Measurements from ENCODE around the gene UBE2G1. TPM values are rescaled to one million over a fixed set of nuclear protein-coding genes. Genes with fewer than 3 reads are reported as not detected.

UBE2G1 gene
- total RNA-seq, 1 experiment from 2014 or later, result 56.8 TPM

DNA sequence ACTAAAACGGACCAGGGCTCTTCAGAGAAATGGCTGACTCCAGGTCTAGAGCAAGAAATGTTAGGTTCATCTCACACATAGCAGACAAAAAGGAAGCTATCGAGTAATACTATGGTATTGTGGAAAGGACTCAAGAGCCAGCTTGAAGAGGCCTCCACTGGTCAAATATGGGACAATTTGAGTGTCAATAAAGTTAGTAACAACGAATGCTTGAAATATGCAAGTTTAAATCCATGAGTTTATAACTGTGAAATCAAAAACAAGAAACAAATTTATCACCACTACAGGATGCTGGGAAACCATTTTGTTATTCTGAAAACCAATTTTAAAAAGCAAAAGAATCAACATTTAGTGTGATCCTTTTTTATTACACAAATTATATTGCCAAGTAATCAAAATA is 52.3 kb downstream of the UBE2G1 start:
- Histone ChIP-seq H3K9me3 (no peaks in the 10 kb centered on the region), H3K4me3 (ENCODE audit: low read depth, low read length) (no peak overlapping the region), H3K4me1 (peaks cover 8% of the 10 kb centered on the region; the same call in 1 of the 2 replicates), H3K27me3 (replicated peaks; ENCODE audit: control insufficient read depth, insufficient read depth, low read length) (no peaks in the 10 kb centered on the region), H3K36me3 (ENCODE audit: control insufficient read depth, insufficient read depth, low read length) (no peaks in the 10 kb centered on the region)
- Mint-ChIP-seq H3K27ac (ENCODE audit: unreplicated experiment) (no peak overlapping the region), H3K4me3 (ENCODE audit: unreplicated experiment) (no peak overlapping the region), H3K9me3 (ENCODE audit: unreplicated experiment) (no peaks in the 10 kb centered on the region), H3K27me3 (ENCODE audit: insufficient read depth, unreplicated experiment) (no peaks in the 10 kb centered on the region), H3K4me1 (ENCODE audit: low read depth, unreplicated experiment) (no peaks in the 10 kb centered on the region), H3K36me3 (ENCODE audit: insufficient read depth, unreplicated experiment) (no peaks in the 10 kb centered on the region)
- CTCF ChIA-PET, result no interaction called here
- no peak for DNase-seq
- no TSS peak for BruUV-seq (replicated peaks)
- intact Hi-C loops (cut with micrococcal nuclease; ENCODE audit: unreplicated experiment), result no loop called here
- TF ChIP-seq, protein P1, sequence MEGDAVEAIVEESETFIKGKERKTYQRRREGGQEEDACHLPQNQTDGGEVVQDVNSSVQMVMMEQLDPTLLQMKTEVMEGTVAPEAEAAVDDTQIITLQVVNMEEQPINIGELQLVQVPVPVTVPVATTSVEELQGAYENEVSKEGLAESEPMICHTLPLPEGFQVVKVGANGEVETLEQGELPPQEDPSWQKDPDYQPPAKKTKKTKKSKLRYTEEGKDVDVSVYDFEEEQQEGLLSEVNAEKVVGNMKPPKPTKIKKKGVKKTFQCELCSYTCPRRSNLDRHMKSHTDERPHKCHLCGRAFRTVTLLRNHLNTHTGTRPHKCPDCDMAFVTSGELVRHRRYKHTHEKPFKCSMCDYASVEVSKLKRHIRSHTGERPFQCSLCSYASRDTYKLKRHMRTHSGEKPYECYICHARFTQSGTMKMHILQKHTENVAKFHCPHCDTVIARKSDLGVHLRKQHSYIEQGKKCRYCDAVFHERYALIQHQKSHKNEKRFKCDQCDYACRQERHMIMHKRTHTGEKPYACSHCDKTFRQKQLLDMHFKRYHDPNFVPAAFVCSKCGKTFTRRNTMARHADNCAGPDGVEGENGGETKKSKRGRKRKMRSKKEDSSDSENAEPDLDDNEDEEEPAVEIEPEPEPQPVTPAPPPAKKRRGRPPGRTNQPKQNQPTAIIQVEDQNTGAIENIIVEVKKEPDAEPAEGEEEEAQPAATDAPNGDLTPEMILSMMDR (IDR thresholded peaks at IDR 0.05; ENCODE audit: insufficient read depth in 1 of 2, low read depth in 1 of 2, low read length in 1 of 2, severe bottlenecking in 1 of 2, unreplicated experiment in 1 of 2), result no peak
- POLR2A ChIA-PET, result no interaction called here

DNA sequence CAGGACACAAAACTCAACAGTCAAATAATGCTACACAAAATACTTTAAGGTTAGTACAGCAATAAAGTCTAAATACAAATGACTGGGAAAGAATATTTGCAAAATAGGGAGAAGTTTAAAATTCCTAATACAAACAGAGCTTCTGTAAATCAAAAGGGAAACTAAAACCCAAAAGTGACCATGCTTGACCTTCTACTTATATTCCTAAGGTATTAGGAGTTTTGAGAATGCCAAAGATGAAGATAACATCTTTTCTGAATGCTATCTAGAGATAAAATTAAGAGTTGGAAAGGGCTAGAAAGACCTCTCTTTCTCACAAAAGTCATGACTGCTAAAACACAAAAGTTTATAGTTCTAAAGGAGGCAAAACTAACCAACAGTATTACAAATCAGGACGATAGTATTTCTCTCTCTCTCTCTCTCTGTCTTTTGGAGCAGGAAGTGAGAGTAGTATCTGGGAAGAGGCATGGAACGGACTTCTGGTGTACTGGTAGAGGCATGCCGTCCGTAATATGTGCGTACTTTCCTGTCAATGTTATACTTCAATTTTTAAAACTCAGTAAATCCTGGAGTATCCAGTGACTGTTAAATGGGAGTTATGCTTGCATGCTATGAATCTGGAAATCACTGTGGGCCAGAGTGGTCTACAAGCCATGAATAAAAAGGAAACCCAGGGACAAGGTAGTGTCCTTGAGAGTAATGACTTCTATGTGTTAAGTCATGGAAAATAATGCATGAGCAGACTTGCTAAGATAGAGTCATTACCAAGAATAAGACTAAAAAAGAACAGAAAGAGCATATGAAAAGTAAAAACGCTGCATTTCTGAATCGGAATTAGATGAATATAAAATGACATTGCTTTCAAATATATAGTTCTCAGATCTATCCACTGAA is 53.0 kb downstream of the UBE2G1 start:
- Mint-ChIP-seq H3K4me1 (ENCODE audit: low read depth, unreplicated experiment) (no peaks in the 10 kb centered on the region), H3K27me3 (ENCODE audit: insufficient read depth, unreplicated experiment) (no peaks in the 10 kb centered on the region), H3K27ac (ENCODE audit: unreplicated experiment) (no peak overlapping the region), H3K9me3 (ENCODE audit: unreplicated experiment) (no peaks in the 10 kb centered on the region), H3K36me3 (ENCODE audit: insufficient read depth, unreplicated experiment) (no peaks in the 10 kb centered on the region), H3K4me3 (ENCODE audit: unreplicated experiment) (no peak overlapping the region)
- CTCF ChIA-PET, result no interaction called here
- H3K36me3 ChIP-seq (ENCODE audit: control insufficient read depth, insufficient read depth, low read length), result no peaks in the 10 kb centered on the region
- intact Hi-C loops (cut with micrococcal nuclease; ENCODE audit: unreplicated experiment), result no loop called here
- H3K4me1 ChIP-seq, result peaks cover 8% of the 10 kb centered on the region; the same call in 1 of the 2 replicates
- no peak for DNase-seq
- no peaks in the 10 kb centered on the region for H3K27me3 ChIP-seq (replicated peaks; ENCODE audit: control insufficient read depth, insufficient read depth, low read length)
- no TSS peak for BruUV-seq (replicated peaks)
- TF ChIP-seq, protein P1 (IDR thresholded peaks at IDR 0.05; ENCODE audit: insufficient read depth in 1 of 2, low read depth in 1 of 2, low read length in 1 of 2, severe bottlenecking in 1 of 2, unreplicated experiment in 1 of 2), result no peak
- POLR2A ChIA-PET, result no interaction called here
- no peaks in the 10 kb centered on the region for H3K9me3 ChIP-seq
- H3K4me3 ChIP-seq (ENCODE audit: low read depth, low read length), result no peak overlapping the region

DNA sequence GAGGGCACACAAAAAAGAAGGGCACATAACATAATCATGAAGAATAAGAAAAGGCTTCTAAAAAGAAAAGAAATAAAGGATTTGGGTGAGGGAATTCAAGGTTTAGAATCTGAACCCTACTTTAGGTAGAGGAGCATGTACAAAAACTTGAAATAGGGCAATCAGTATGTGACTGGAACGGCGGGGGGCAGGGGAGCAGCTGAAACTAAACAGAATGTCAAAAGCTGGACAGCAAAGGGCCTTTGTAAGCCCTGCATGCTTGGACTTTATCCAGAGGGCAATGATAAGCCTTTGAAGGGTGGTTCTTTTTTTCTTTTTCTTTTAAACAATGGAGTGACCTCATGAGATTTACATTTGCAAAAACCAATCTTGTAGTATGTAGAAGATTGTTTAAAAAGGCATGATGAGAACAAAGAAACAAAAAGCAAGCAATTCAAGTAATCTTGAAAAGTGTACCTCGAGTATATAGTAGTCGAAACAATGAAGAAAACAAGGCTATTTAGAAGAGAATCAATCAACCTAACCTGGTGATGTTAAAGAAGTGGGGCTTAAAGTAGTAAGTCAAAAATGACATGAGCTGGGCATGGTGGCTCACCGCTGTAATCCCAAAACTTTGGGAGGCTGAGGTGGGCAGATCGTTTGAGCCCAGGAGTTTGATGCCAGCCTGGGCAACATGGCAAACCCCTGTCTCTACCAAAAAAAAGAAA is 56.0 kb downstream of the UBE2G1 start:
- H3K36me3 ChIP-seq (ENCODE audit: control insufficient read depth, insufficient read depth, low read length), result no peaks in the 10 kb centered on the region
- H3K4me3 ChIP-seq (ENCODE audit: low read depth, low read length), result no peak overlapping the region
- Mint-ChIP-seq H3K27me3 (ENCODE audit: insufficient read depth, unreplicated experiment) (no peaks in the 10 kb centered on the region), H3K4me1 (ENCODE audit: low read depth, unreplicated experiment) (no peaks in the 10 kb centered on the region), H3K27ac (ENCODE audit: unreplicated experiment) (no peak overlapping the region), H3K9me3 (ENCODE audit: unreplicated experiment) (no peaks in the 10 kb centered on the region), H3K36me3 (ENCODE audit: insufficient read depth, unreplicated experiment) (peaks cover 5% of the 10 kb centered on the region), H3K4me3 (ENCODE audit: unreplicated experiment) (peak overlapping the region; percentile 15)
- no peaks in the 10 kb centered on the region for H3K9me3 ChIP-seq
- DNase-seq, result peak; percentile 2 to 34
- POLR2A ChIA-PET, result no interaction called here
- H3K4me1 ChIP-seq, result peaks cover 8% of the 10 kb centered on the region; the same call in 1 of the 2 replicates
- BruUV-seq (replicated peaks), result no TSS peak
- H3K27me3 ChIP-seq (replicated peaks; ENCODE audit: control insufficient read depth, insufficient read depth, low read length), result no peaks in the 10 kb centered on the region
- TF ChIP-seq, protein P1 (IDR thresholded peaks at IDR 0.05; ENCODE audit: insufficient read depth in 1 of 2, low read depth in 1 of 2, low read length in 1 of 2, severe bottlenecking in 1 of 2, unreplicated experiment in 1 of 2), result no peak
- CTCF ChIA-PET, result no interaction called here
- intact Hi-C loops (cut with micrococcal nuclease; ENCODE audit: unreplicated experiment), result no loop called here

Measured in Caco-2 (cell line).